Prostate gland (tissue), 2 donors: ENCODE results near the gene MRO.
"Not testable (repeated sequence)": the region's sequence is repeated elsewhere in the genome, so short reads cannot be mapped to it uniquely, and the experiment has no call there.

Source experiments
- POLR2AphosphoS5 ChIP-seq: sonication (generic); formaldehyde crosslinking; IDR thresholded peaks from one replicate; pipeline ENCODE4 v1.6.1; 2017; ENCODE audit warnings: antibody characterized with exemption
- TF ChIP-seq, protein P1 (sequence below), 4 experiments: fragments of 200-600 bp in 2 of 4; fragments of 450-650 bp in 2 of 4; sonication (generic) in 2 of 4; IDR thresholded peaks; 1 replicate in 3 of 4; 2 replicates in 1 of 4; pipeline ENCODE4 v1.5.1; 2016 to 2019; ENCODE audit warnings: antibody characterized with exemption in 4 of 4, mild to moderate bottlenecking in 2 of 4, moderate library complexity in 2 of 4

- TF ChIP-seq, protein P1, sequence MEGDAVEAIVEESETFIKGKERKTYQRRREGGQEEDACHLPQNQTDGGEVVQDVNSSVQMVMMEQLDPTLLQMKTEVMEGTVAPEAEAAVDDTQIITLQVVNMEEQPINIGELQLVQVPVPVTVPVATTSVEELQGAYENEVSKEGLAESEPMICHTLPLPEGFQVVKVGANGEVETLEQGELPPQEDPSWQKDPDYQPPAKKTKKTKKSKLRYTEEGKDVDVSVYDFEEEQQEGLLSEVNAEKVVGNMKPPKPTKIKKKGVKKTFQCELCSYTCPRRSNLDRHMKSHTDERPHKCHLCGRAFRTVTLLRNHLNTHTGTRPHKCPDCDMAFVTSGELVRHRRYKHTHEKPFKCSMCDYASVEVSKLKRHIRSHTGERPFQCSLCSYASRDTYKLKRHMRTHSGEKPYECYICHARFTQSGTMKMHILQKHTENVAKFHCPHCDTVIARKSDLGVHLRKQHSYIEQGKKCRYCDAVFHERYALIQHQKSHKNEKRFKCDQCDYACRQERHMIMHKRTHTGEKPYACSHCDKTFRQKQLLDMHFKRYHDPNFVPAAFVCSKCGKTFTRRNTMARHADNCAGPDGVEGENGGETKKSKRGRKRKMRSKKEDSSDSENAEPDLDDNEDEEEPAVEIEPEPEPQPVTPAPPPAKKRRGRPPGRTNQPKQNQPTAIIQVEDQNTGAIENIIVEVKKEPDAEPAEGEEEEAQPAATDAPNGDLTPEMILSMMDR (IDR thresholded peaks at IDR 0.05) = not testable (repeated sequence)
- not testable (repeated sequence) for TF ChIP-seq POLR2AphosphoS5
Observed at GRCh38 chr18:50857166-50857565, 37.4 kb upstream of the MRO start.
